ENCODE measurements around the gene RAB11FIP4.

RAB11FIP4 gene

GRCh38 chr17:31541559-31541958 lies 150.1 kb downstream of the RAB11FIP4 start:
- no peak overlapping the region for H3K4me3 ChIP-seq (ENCODE audit: low read depth, low read length)
- peak; percentile 58 for TF ChIP-seq CTCF (IDR thresholded peaks at IDR 0.05; ENCODE audit: borderline replicate concordance, insufficient read depth, low read depth, low read length)

- TF ChIP-seq CTCF (IDR thresholded peaks at IDR 0.05; ENCODE audit: borderline replicate concordance, insufficient read depth, low read depth, low read length): no peak
- no peak overlapping the region for H3K4me3 ChIP-seq (ENCODE audit: low read depth, low read length)
These were observed 152.7 kb downstream of the RAB11FIP4 start for GRCh38 chr17:31544186-31544585.

DNA sequence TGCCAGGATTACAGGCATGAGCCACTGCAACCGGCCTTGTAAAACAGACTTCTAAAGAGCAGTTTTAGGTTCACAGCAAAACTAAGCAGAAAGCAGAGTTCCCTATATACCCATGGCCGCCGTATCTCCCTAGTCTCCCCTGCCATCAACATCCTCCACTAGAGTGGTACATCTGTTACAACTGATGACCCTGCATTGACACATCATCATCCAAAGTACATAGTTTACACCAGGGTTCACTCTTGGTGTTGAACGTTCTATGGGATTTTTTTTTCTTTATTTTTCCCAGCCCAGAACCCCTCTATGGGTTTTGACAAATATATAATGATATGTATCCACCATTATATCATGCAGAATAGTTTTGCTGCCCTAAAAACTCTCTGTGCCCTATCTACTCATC lies 155.2 kb downstream of the RAB11FIP4 start:
- no peak overlapping the region for H3K4me3 ChIP-seq (ENCODE audit: low read depth, low read length)
- no peak for TF ChIP-seq CTCF (IDR thresholded peaks at IDR 0.05; ENCODE audit: borderline replicate concordance, insufficient read depth, low read depth, low read length)

DNA sequence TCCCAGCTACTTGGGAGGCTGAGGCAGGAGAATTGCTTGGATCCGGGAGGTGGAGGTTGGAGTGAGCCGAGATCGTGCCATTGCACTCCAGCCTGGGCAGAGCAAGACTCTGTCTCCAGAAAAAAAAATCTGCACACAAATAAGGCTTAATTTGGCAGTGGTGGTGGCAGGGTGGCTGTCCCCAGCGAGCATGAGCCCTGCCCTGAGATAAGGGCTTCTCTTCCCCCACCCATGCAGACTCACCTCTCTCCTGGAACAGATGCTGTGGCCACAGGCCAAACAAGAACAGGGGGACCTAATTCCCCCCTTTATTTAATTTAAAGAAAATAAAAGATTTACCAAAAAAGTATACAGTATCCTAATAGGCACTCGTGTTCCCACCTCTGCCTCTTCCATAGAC lies 157.2 kb downstream of the RAB11FIP4 start:
- TF ChIP-seq CTCF (IDR thresholded peaks at IDR 0.05; ENCODE audit: borderline replicate concordance, insufficient read depth, low read depth, low read length): no peak
- H3K4me3 ChIP-seq (ENCODE audit: low read depth, low read length): peak overlapping the region; percentile 86

DNA sequence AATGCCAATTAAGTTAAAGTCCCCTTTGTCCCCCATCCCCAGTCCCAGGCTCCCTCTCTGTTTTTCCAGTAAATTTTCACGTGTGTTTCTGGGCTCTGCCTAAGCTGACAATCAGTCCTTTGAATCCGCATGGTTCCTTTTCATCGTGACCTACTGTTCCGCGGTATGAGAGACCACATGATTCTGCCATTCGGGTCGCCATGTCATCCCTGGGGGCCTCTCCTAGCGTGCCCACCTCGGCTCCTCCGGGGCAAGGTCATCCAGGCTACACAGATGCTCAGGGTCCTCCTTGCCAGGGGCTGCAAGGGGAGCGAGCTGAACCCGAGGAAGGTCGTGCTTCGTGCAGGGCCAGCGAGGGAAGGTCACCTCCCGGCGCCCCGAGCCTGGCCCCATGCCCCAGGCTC lies 157.6 kb downstream of the RAB11FIP4 start:
- peak overlapping the region; percentile 86 for H3K4me3 ChIP-seq (ENCODE audit: low read depth, low read length)
- TF ChIP-seq CTCF (IDR thresholded peaks at IDR 0.05; ENCODE audit: borderline replicate concordance, insufficient read depth, low read depth, low read length): no peak

- TF ChIP-seq CTCF (IDR thresholded peaks at IDR 0.05; ENCODE audit: borderline replicate concordance, insufficient read depth, low read depth, low read length): no peak
- H3K4me3 ChIP-seq (ENCODE audit: low read depth, low read length): peak overlapping the region; percentile 86
These were observed 158.3 kb downstream of the RAB11FIP4 start for GRCh38 chr17:31549525-31550388.

All from GM12875 (cell line).